Measurements from ENCODE around the gene FUT6. TPM values are rescaled to one million over a fixed set of nuclear protein-coding genes. Genes with fewer than 3 reads are reported as not detected.
"Not testable (repeated sequence)": the region's sequence is repeated elsewhere in the genome, so short reads cannot be mapped to it uniquely, and the experiment has no call there.

The FUT6 gene
- total RNA-seq, 1 donor from 2014 or later, result not detected

DNA sequence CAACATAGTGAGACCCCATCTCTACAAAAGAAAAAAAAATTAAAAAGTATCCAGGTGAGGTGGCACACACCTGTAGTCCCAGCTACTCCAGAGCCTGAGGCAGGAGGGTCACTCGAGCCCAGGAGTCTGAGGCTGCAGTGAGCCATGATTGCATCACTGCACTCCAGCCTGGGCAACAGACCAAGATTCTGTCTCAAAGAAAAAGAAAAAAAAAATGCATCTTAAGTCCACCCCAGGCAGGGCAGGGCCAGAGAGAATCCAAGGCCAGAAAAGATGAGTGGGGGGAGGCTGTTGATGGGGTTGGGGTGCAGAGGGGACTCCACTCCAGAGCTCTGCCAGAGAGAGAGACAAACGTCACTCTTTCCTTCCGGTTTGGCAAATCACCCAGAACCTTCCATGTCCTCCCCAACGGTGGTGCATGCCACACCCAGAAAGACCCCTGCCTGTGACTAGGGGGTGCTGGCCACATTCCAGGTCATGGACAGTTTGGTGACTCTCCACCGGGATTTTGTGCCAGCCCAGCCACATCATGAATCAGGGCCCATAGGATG, 11.3 kb upstream of the FUT6 start:
- H3K4me3 Mint-ChIP-seq, result no peak overlapping the region
- H3K4me1 Mint-ChIP-seq, result no peaks in the 10 kb centered on the region
- no peaks in the 10 kb centered on the region for H3K36me3 Mint-ChIP-seq (ENCODE audit: low read depth)
- TF ChIP-seq, protein P1, sequence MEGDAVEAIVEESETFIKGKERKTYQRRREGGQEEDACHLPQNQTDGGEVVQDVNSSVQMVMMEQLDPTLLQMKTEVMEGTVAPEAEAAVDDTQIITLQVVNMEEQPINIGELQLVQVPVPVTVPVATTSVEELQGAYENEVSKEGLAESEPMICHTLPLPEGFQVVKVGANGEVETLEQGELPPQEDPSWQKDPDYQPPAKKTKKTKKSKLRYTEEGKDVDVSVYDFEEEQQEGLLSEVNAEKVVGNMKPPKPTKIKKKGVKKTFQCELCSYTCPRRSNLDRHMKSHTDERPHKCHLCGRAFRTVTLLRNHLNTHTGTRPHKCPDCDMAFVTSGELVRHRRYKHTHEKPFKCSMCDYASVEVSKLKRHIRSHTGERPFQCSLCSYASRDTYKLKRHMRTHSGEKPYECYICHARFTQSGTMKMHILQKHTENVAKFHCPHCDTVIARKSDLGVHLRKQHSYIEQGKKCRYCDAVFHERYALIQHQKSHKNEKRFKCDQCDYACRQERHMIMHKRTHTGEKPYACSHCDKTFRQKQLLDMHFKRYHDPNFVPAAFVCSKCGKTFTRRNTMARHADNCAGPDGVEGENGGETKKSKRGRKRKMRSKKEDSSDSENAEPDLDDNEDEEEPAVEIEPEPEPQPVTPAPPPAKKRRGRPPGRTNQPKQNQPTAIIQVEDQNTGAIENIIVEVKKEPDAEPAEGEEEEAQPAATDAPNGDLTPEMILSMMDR (conservative IDR thresholded peaks at IDR 0.05), result no peak
- no peaks in the 10 kb centered on the region for H3K9me3 Mint-ChIP-seq
- H3K27ac Mint-ChIP-seq (ENCODE audit: unreplicated experiment), result no peak overlapping the region
- DNase-seq (ENCODE audit: low read depth, low spot score), result no peak
- H3K27me3 Mint-ChIP-seq (ENCODE audit: low read depth), result peaks cover 7% of the 10 kb centered on the region

DNA sequence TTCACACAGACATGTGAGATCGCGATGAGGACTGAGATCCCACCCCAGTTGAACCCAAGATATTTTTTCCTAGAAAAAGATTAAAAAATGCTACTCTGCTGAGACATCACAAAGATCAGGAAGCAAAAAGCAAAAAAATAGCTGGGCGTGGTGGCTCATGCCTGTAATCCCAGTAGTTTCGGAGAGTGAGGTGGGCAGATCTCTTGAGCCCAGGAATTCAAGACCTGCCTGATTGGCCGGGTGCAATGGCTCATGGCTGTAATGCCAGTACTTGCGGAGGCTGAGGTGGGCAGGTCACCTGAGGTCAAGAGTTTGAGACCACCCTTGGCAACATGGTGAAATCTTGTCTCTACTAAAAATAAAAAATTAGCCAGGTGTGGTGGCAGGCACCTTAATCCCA, 10.7 kb upstream of the FUT6 start:
- H3K27me3 Mint-ChIP-seq (ENCODE audit: low read depth), result peaks cover 7% of the 10 kb centered on the region
- H3K36me3 Mint-ChIP-seq (ENCODE audit: low read depth), result no peaks in the 10 kb centered on the region
- H3K4me1 Mint-ChIP-seq, result no peaks in the 10 kb centered on the region
- no peak overlapping the region for H3K27ac Mint-ChIP-seq (ENCODE audit: unreplicated experiment)
- TF ChIP-seq, protein P1 (conservative IDR thresholded peaks at IDR 0.05), result no peak
- H3K9me3 Mint-ChIP-seq, result no peaks in the 10 kb centered on the region
- DNase-seq (ENCODE audit: low read depth, low spot score), result no peak
- no peak overlapping the region for H3K4me3 Mint-ChIP-seq

DNA sequence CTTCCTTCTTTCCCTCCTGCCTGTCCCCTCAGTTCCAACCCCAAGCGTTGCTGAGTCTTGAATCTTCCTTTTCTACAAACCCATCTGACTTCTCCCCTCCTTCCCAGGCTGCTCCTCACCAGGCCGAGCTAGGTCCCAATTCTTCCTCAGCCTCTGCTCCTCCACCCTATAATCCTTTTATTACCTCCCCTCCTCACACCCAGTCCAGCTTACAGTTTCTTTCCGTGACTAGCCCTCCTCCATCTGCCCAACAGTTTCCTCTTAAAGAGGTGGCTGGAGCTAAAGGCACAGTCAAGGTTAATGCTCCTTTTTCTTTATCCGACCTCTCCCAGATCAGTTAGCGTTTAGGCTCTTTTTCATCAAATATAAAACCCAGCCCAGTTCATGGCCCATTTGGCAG, 9.1 kb upstream of the FUT6 start:
- not testable (repeated sequence) for H3K4me3 Mint-ChIP-seq; DNase-seq (ENCODE audit: low read depth, low spot score); H3K36me3 Mint-ChIP-seq (ENCODE audit: low read depth); H3K4me1 Mint-ChIP-seq; H3K27me3 Mint-ChIP-seq (ENCODE audit: low read depth); H3K27ac Mint-ChIP-seq (ENCODE audit: unreplicated experiment); H3K9me3 Mint-ChIP-seq

DNA sequence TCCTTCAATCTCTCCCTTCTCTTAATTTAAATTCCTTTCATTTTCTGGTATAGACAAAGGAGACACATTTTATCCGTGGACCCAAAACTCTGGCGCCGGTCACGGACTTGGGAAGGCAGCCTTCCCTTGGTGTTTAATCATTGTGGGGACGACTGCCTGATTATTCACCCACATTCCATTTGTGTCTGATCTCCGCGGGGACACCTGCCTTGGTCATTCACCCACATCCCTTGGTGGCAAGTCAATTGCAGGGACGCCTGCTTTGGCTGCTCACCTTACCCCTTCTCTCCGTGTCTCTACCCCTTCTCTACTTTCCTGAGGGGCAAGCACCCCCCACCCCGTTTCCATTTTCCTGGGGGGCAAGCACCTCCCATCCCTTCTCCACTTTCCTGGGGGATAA, 8.3 kb upstream of the FUT6 start:
- H3K9me3 Mint-ChIP-seq; H3K36me3 Mint-ChIP-seq (ENCODE audit: low read depth); H3K4me1 Mint-ChIP-seq; H3K27ac Mint-ChIP-seq (ENCODE audit: unreplicated experiment); DNase-seq (ENCODE audit: low read depth, low spot score); H3K27me3 Mint-ChIP-seq (ENCODE audit: low read depth); H3K4me3 Mint-ChIP-seq: not testable (repeated sequence)

DNA sequence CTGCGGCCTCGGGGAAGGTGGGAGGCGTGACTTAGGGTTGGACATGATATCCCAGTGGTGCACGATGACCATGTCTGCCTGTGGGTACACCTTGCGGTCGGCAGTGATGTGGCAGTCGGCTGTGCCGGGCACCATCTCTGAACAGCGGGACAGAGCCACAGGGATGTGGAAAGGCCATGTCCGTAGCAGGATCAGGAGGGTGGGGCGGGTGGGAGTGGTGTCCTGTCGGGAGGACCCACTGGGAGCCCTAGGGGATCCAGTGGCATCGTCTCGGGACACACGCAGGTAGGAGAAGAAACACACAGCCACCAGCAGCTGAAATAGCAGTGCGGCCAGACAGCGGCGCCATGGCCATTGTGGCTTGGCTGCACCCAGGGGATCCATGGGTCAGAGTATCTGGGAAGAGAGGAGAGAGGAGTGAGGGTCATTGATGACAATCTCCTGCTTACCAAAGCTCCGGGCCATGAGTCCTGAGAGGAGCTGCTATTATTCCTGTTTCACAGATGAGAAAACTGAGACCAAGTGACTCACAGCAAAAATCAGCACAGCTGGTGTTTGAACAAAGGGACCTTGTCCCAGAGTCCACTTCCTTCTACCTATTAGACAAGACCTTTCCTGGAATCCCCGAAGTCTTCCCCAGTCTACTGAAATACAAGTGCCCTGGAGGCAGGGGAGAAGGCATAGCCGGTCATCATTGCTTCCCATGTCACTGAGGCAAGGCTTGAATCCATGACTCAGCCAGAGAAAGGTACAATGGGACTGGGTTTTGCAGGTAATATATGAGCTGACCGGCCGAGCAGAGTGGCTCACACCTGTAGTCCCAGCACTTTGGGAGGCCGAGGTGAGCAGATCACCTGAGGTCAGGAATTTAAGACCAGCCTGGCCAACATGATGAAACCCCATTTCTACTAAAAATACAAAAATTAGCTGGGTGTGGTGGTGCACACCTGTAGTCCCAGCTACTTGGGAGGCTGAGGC, 5.2 kb upstream of the FUT6 start:
- TF ChIP-seq, protein P1 (conservative IDR thresholded peaks at IDR 0.05), result no peak
- DNase-seq (ENCODE audit: low read depth, low spot score), result no peak
- no peaks in the 10 kb centered on the region for H3K27me3 Mint-ChIP-seq (ENCODE audit: low read depth)
- no peak overlapping the region for H3K4me3 Mint-ChIP-seq
- H3K36me3 Mint-ChIP-seq (ENCODE audit: low read depth), result no peaks in the 10 kb centered on the region
- H3K4me1 Mint-ChIP-seq, result no peaks in the 10 kb centered on the region
- H3K27ac Mint-ChIP-seq (ENCODE audit: unreplicated experiment), result no peak overlapping the region
- no peaks in the 10 kb centered on the region for H3K9me3 Mint-ChIP-seq

DNA sequence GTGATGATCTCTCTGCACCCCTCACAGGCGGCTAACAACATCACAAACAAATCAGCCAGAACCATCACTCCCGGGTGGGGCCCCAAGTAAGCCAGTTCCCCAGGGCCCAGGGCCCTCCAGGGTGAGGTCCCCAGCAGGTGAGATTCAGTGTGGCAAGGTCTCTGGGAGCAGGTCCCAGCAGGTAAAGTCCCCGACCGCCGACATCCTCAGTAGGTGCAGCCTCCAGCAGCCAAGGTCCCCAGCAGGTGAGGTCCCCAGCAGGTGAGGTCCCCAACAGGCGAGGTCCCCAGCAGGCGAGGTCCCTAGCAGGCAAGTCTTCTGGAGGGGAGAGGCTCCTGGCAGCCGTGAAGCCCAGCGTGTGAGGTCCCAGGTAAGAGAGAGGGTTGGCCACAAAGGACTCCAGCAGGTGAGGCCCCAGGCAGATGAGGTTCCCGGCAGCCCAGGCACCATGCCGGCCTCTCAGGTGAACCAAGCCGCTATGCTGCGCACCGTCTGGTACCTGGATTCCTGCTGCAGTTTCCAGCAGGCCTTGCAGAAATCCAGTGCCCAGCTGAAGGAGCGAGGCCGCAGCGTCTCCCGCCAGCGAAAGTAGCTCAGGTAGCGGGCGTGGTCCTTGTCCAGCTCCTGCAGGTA, 3.9 kb upstream of the FUT6 start:
- Mint-ChIP-seq H3K4me1 (no peaks in the 10 kb centered on the region), H3K27me3 (ENCODE audit: low read depth) (no peaks in the 10 kb centered on the region), H3K9me3 (no peaks in the 10 kb centered on the region), H3K36me3 (ENCODE audit: low read depth) (no peaks in the 10 kb centered on the region), H3K27ac (ENCODE audit: unreplicated experiment) (no peak overlapping the region), H3K4me3 (no peak overlapping the region)
- TF ChIP-seq, protein P1 (conservative IDR thresholded peaks at IDR 0.05), result no peak
- no peak for DNase-seq (ENCODE audit: low read depth, low spot score)

DNA sequence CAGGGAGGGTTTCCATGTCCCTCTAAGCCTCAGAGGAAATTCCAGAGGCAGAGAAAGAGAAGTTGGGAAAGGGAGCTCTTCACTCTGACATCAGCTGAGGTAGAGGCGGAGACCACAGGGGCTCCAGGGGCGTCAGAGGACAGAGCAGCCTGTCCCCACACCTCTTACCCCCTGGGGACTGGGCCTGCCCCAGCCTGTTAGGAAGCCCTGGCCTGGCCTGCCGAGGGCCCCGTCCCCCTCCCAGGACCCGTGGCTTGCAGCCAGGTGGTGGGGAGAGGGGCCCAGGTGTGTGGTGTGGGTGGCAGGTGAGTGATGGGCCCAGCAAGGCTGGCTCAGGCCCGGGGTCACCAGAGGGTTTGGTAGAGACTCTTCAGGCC, 2.2 kb upstream of the FUT6 start:
- H3K27me3 Mint-ChIP-seq (ENCODE audit: low read depth); H3K4me3 Mint-ChIP-seq; H3K4me1 Mint-ChIP-seq; H3K27ac Mint-ChIP-seq (ENCODE audit: unreplicated experiment); H3K9me3 Mint-ChIP-seq; H3K36me3 Mint-ChIP-seq (ENCODE audit: low read depth); DNase-seq (ENCODE audit: low read depth, low spot score): not testable (repeated sequence)
